ENCODE results near the gene PHACTR3.

The PHACTR3 gene

DNA sequence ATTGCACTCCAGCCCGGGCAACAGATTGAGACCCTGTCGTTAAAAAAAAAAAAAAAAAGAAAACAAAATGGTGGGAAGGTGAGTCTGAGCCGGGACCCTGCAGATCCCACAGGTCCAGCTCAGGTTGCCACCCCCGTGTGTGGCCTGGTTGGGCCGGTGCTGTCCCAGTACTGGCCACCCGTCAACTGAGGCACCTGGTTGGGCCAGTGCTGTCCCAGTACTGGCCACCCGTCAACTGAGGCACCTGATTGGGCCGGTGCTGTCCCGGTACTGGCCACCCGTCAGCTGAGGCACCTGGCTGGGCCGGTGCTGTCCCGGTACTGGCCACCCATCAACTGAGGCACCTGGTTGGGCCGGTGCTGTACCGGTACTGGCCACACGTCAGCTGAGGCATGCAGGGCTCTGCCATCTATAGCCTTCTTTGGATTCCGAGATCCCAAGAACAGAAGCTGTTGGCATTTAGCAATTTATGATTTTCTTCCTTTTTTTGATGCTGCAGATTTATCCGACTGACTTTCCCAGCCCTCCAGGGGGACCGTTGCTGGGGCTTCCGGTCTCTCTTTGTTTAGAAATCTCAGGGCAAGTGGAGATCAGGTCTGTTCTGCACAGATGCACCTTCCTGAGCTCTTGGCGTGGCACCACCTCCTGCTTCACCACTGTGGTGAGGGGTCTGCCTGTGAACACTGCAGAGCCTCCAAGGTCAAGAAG, 215.3 kb downstream of the PHACTR3 start:
- Histone ChIP-seq H3K4me1 (ENCODE audit: control insufficient read depth, insufficient read depth, low read depth, low read length) (no peaks in the 10 kb centered on the region), H3K4ac (ENCODE audit: low read depth in 1 of 2, low read length in 2 of 2) (no peak overlapping the region), H3K36me3 (ENCODE audit: control insufficient read depth in 1 of 2, insufficient read depth in 2 of 2, low read depth in 1 of 2, low read length in 2 of 2) (no peaks in the 10 kb centered on the region), H2BK5ac (ENCODE audit: low read depth, low read length, poor library complexity, severe bottlenecking) (no peak overlapping the region), H3K4me3 (ENCODE audit: insufficient read depth in 1 of 2, low read depth in 1 of 2, low read length in 2 of 2) (no peak overlapping the region), H3K18ac (ENCODE audit: low read depth in 1 of 2, low read length in 2 of 2) (no peak overlapping the region), H4K91ac (ENCODE audit: low read length) (no peak overlapping the region), H2BK15ac (ENCODE audit: low read depth, poor library complexity, severe bottlenecking) (no peak overlapping the region), H3K27me3 (ENCODE audit: control insufficient read depth in 1 of 2, insufficient read depth in 1 of 2, low read length in 2 of 2) (peaks cover 0 to 30% of the 10 kb centered on the region in 2 experiments), H3K14ac (ENCODE audit: low read length in 2 of 2) (no peak overlapping the region), H2BK120ac (ENCODE audit: low read depth, low read length) (no peak overlapping the region), H2AK5ac (ENCODE audit: low read length, severe bottlenecking) (no peak overlapping the region), H2BK12ac (ENCODE audit: low read length in 2 of 2) (no peak overlapping the region), H3K9ac (ENCODE audit: low read length) (no peak overlapping the region), H3K9me3 (ENCODE audit: control insufficient read depth, low read length) (no peaks in the 10 kb centered on the region), H3K27ac (ENCODE audit: low read length, poor library complexity, severe bottlenecking) (no peak overlapping the region), H4K8ac (ENCODE audit: low read length) (no peak overlapping the region), H3K23ac (ENCODE audit: low read length in 2 of 2) (no peak overlapping the region), H3K4me2 (ENCODE audit: low read length, poor library complexity, severe bottlenecking) (no peak overlapping the region), H3K79me1 (replicated peaks; ENCODE audit: low read length, poor library complexity, severe bottlenecking) (no peaks in the 10 kb centered on the region), H2AFZ (ENCODE audit: low read depth, low read length) (no peak overlapping the region)
- 78% methylated on average over 20 of the region's 20 CpGs for WGBS
- DNase-seq = no peak

- Histone ChIP-seq H2BK120ac (ENCODE audit: low read depth, low read length) (no peak overlapping the region), H3K79me1 (replicated peaks; ENCODE audit: low read length, poor library complexity, severe bottlenecking) (no peaks in the 10 kb centered on the region), H3K36me3 (ENCODE audit: control insufficient read depth in 1 of 2, insufficient read depth in 2 of 2, low read depth in 1 of 2, low read length in 2 of 2) (no peaks in the 10 kb centered on the region), H3K4me1 (ENCODE audit: control insufficient read depth, insufficient read depth, low read depth, low read length) (no peaks in the 10 kb centered on the region), H2BK12ac (ENCODE audit: low read length in 2 of 2) (no peak overlapping the region), H3K4me3 (ENCODE audit: insufficient read depth in 1 of 2, low read depth in 1 of 2, low read length in 2 of 2) (no peak overlapping the region), H2BK15ac (ENCODE audit: low read depth, poor library complexity, severe bottlenecking) (no peak overlapping the region), H3K27me3 (ENCODE audit: control insufficient read depth in 1 of 2, insufficient read depth in 1 of 2, low read length in 2 of 2) (peaks cover 0 to 24% of the 10 kb centered on the region in 2 experiments), H3K18ac (ENCODE audit: low read depth in 1 of 2, low read length in 2 of 2) (no peak overlapping the region), H3K9me3 (ENCODE audit: control insufficient read depth, low read length) (no peaks in the 10 kb centered on the region), H3K14ac (ENCODE audit: low read length in 2 of 2) (no peak overlapping the region), H3K9ac (ENCODE audit: low read length) (no peak overlapping the region), H2AFZ (ENCODE audit: low read depth, low read length) (no peak overlapping the region), H2BK5ac (ENCODE audit: low read depth, low read length, poor library complexity, severe bottlenecking) (no peak overlapping the region), H3K4ac (ENCODE audit: low read depth in 1 of 2, low read length in 2 of 2) (no peak overlapping the region), H4K8ac (ENCODE audit: low read length) (no peak overlapping the region), H3K27ac (ENCODE audit: low read length, poor library complexity, severe bottlenecking) (no peak overlapping the region), H3K23ac (ENCODE audit: low read length in 2 of 2) (no peak overlapping the region), H2AK5ac (ENCODE audit: low read length, severe bottlenecking) (no peak overlapping the region), H4K91ac (ENCODE audit: low read length) (no peak overlapping the region), H3K4me2 (ENCODE audit: low read length, poor library complexity, severe bottlenecking) (no peak overlapping the region)
- WGBS = 60% methylated on average over 11 of the region's 11 CpGs
- no peak for DNase-seq
These were observed 216.1 kb downstream of the PHACTR3 start for GRCh38 chr20:59820204-59821041.

DNA sequence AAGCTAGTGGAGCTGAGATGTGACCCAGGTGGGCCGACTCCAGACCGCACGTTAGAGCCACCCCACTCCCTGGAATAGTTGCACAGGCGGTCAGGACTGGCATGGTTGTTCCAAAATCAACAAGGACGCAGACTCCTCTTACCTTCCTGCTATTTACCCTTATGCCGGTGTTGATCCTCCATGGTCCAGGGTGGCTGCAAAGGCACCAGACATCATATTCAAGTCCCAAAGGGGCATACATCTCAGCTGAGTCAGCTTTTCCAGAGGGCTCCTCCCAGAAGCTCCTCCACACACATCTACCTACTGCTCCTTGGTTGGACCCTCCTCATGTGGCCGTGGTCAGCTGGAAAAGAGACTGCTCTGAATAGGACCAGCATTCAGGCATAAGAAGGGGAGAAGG, 216.9 kb downstream of the PHACTR3 start:
- H3K79me1 ChIP-seq (replicated peaks; ENCODE audit: low read length, poor library complexity, severe bottlenecking) = no peaks in the 10 kb centered on the region
- no peak overlapping the region for H2BK15ac ChIP-seq (ENCODE audit: low read depth, poor library complexity, severe bottlenecking)
- H2BK120ac ChIP-seq (ENCODE audit: low read depth, low read length) = no peak overlapping the region
- no peak overlapping the region for H3K4me2 ChIP-seq (ENCODE audit: low read length, poor library complexity, severe bottlenecking)
- no peaks in the 10 kb centered on the region for H3K36me3 ChIP-seq (ENCODE audit: control insufficient read depth in 1 of 2, insufficient read depth in 2 of 2, low read depth in 1 of 2, low read length in 2 of 2)
- DNase-seq = no peak
- 79% methylated on average over 7 of the region's 7 CpGs for WGBS
- no peaks in the 10 kb centered on the region for H3K9me3 ChIP-seq (ENCODE audit: control insufficient read depth, low read length)
- no peak overlapping the region for H2BK12ac ChIP-seq (ENCODE audit: low read length in 2 of 2)
- H3K27ac ChIP-seq (ENCODE audit: low read length, poor library complexity, severe bottlenecking) = no peak overlapping the region
- H2BK5ac ChIP-seq (ENCODE audit: low read depth, low read length, poor library complexity, severe bottlenecking) = no peak overlapping the region
- H4K91ac ChIP-seq (ENCODE audit: low read length) = no peak overlapping the region
- no peaks in the 10 kb centered on the region for H3K4me1 ChIP-seq (ENCODE audit: control insufficient read depth, insufficient read depth, low read depth, low read length)
- no peak overlapping the region for H3K23ac ChIP-seq (ENCODE audit: low read length in 2 of 2)
- H3K4me3 ChIP-seq (ENCODE audit: insufficient read depth in 1 of 2, low read depth in 1 of 2, low read length in 2 of 2) = no peak overlapping the region
- no peak overlapping the region for H3K9ac ChIP-seq (ENCODE audit: low read length)
- no peak overlapping the region for H2AK5ac ChIP-seq (ENCODE audit: low read length, severe bottlenecking)
- no peak overlapping the region for H4K8ac ChIP-seq (ENCODE audit: low read length)
- H3K18ac ChIP-seq (ENCODE audit: low read depth in 1 of 2, low read length in 2 of 2) = no peak overlapping the region
- H3K14ac ChIP-seq (ENCODE audit: low read length in 2 of 2) = no peak overlapping the region
- H3K4ac ChIP-seq (ENCODE audit: low read depth in 1 of 2, low read length in 2 of 2) = no peak overlapping the region
- H3K27me3 ChIP-seq (ENCODE audit: control insufficient read depth in 1 of 2, insufficient read depth in 1 of 2, low read length in 2 of 2) = peaks cover 0 to 27% of the 10 kb centered on the region in 2 experiments
- H2AFZ ChIP-seq (ENCODE audit: low read depth, low read length) = no peak overlapping the region

- Histone ChIP-seq H3K9ac (ENCODE audit: low read length) (no peak overlapping the region), H3K36me3 (ENCODE audit: control insufficient read depth in 1 of 2, insufficient read depth in 2 of 2, low read depth in 1 of 2, low read length in 2 of 2) (no peaks in the 10 kb centered on the region), H2BK12ac (ENCODE audit: low read length in 2 of 2) (no peak overlapping the region), H2BK15ac (ENCODE audit: low read depth, poor library complexity, severe bottlenecking) (no peak overlapping the region), H3K9me3 (ENCODE audit: control insufficient read depth, low read length) (no peaks in the 10 kb centered on the region), H4K91ac (ENCODE audit: low read length) (no peak overlapping the region), H3K4ac (ENCODE audit: low read depth in 1 of 2, low read length in 2 of 2) (no peak overlapping the region), H3K18ac (ENCODE audit: low read depth in 1 of 2, low read length in 2 of 2) (no peak overlapping the region), H2BK5ac (ENCODE audit: low read depth, low read length, poor library complexity, severe bottlenecking) (no peak overlapping the region), H3K14ac (ENCODE audit: low read length in 2 of 2) (no peak overlapping the region), H3K79me1 (replicated peaks; ENCODE audit: low read length, poor library complexity, severe bottlenecking) (no peaks in the 10 kb centered on the region), H3K4me3 (ENCODE audit: insufficient read depth in 1 of 2, low read depth in 1 of 2, low read length in 2 of 2) (no peak overlapping the region), H3K23ac (ENCODE audit: low read length in 2 of 2) (no peak overlapping the region), H3K4me2 (ENCODE audit: low read length, poor library complexity, severe bottlenecking) (no peak overlapping the region), H3K27me3 (ENCODE audit: control insufficient read depth in 1 of 2, insufficient read depth in 1 of 2, low read length in 2 of 2) (peaks cover 0 to 28% of the 10 kb centered on the region in 2 experiments), H3K4me1 (ENCODE audit: control insufficient read depth, insufficient read depth, low read depth, low read length) (no peaks in the 10 kb centered on the region), H2AFZ (ENCODE audit: low read depth, low read length) (no peak overlapping the region), H2BK120ac (ENCODE audit: low read depth, low read length) (no peak overlapping the region), H2AK5ac (ENCODE audit: low read length, severe bottlenecking) (no peak overlapping the region), H4K8ac (ENCODE audit: low read length) (no peak overlapping the region), H3K27ac (ENCODE audit: low read length, poor library complexity, severe bottlenecking) (no peak overlapping the region)
- DNase-seq = no peak
- WGBS = no CpG with 5 or more reads among the region's 19 CpGs
These were observed 217.4 kb downstream of the PHACTR3 start for GRCh38 chr20:59821788-59822187.
